GF-D8 (cell line): ENCODE results near the gene SENP2.

Experiments
- DNase-seq: peaks from one replicate; lab custom pipeline; 2025; lab: John Stamatoyannopoulos, UW

Gene SENP2

GRCh38 chr3:185680231-185680630 is 94.1 kb downstream of the SENP2 start:
- no peak for DNase-seq
